ENCODE results near the gene OR2V1. TPM values are rescaled to one million over a fixed set of nuclear protein-coding genes. Genes with fewer than 3 reads are reported as not detected.
"Not testable (repeated sequence)": the region's sequence is repeated elsewhere in the genome, so short reads cannot be mapped to it uniquely, and the experiment has no call there.

The OR2V1 gene
- total RNA-seq, 1 donor from 2014 or later, result not detected

DNA sequence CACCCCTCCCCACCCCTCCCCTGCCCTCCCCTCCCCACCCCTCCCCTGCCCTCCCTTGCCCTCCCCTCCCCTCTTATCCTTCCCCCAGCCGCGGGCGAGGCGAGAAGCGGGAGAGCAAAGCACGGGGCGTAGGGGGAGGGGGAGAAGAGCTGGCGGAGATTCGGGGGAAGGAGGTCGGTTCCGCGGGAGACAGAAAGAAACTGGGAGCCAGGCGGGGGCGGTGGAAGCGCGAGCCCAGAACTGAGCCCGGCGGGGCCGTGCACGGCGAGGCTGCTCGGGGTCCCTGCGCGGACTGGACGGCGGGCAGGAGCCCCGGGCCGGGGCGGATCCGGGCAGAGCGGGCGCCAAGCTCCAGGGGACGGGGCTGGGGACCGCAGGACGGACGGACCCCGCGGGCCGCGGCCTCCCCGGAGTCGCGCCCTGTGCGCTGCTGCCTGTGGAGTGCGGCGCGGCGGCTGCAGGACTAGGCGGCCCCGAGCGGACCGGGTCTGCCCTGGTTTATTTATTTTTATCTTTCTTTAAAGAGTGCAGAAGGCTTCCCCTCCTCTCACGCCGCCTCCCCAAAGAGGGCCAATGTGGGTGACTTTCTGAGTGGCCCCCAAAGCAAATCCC, 29.8 kb downstream of the OR2V1 start:
- not testable (repeated sequence) for H3K27me3 ChIP-seq (ENCODE audit: control insufficient read depth, insufficient read depth, low read length); DNase-seq (ENCODE audit: low read depth); H3K36me3 ChIP-seq (ENCODE audit: control insufficient read depth, insufficient read depth, low read length); FAIRE-seq
- peak overlapping the region; percentile 14 for H3K4me3 ChIP-seq (ENCODE audit: low read depth, low read length)

GRCh38 chr5:181100121-181100875, 30.7 kb downstream of the OR2V1 start:
- no peak overlapping the region for H3K4me3 ChIP-seq (ENCODE audit: low read depth, low read length)
- no peak for TF ChIP-seq CTCF (IDR thresholded peaks at IDR 0.05; ENCODE audit: insufficient read depth, low read length, severe bottlenecking)
- no peak for DNase-seq (ENCODE audit: low read depth)
- no peaks in the 10 kb centered on the region for H3K36me3 ChIP-seq (ENCODE audit: control insufficient read depth, insufficient read depth, low read length)
- peaks cover 8% of the 10 kb centered on the region for H3K27me3 ChIP-seq (ENCODE audit: control insufficient read depth, insufficient read depth, low read length)
- no peak for FAIRE-seq

- no peak for TF ChIP-seq CTCF (IDR thresholded peaks at IDR 0.05; ENCODE audit: insufficient read depth, low read length, severe bottlenecking)
- peaks cover 8% of the 10 kb centered on the region for H3K27me3 ChIP-seq (ENCODE audit: control insufficient read depth, insufficient read depth, low read length)
- H3K36me3 ChIP-seq (ENCODE audit: control insufficient read depth, insufficient read depth, low read length), result no peaks in the 10 kb centered on the region
- DNase-seq (ENCODE audit: low read depth) (no peak), FAIRE-seq (no peak)
- H3K4me3 ChIP-seq (ENCODE audit: low read depth, low read length), result no peak overlapping the region
These were observed 31.3 kb downstream of the OR2V1 start for GRCh38 chr5:181099602-181100086.

DNA sequence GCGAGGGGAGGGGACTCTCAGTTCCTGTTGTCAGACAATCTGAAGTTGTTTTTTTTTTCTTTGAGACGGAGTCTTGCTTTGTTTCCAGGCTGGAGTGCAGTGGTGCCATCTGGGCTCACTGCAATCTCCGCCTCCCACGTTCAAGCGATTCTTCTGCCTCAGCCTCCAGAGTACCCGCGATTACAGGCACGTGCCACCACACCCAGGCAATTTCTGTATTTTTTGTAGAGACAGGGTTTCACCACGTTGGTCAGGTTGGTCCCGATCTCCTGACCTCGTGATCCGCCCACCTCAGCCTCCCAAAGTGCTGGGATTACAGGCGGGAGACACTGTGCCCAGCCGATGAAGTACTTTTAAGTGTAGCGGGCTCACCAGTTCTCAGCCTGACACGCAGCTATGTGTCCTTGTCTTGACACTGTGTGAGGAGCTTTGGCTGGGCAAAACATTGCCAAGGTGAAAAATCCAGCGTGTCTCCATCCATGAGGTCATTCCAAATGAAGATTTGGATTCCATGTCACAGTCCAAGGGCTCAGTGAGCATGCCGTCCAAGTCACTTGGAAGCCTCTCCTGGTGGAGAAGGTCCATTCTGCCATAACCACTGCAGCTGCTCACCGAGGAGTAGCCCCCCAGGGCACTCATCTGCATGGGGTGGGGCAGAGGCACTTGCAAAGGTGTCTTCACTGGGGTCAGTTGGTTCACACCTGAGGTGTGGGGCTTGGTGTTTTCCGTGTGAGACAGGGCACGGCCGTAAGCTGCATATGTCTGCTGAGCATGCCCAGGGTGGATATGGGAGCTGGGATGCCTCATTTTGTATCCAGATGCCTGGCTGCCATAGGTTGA, 32.0 kb downstream of the OR2V1 start:
- no peak for TF ChIP-seq CTCF (IDR thresholded peaks at IDR 0.05; ENCODE audit: insufficient read depth, low read length, severe bottlenecking)
- H3K4me3 ChIP-seq (ENCODE audit: low read depth, low read length), result no peak overlapping the region
- H3K36me3 ChIP-seq (ENCODE audit: control insufficient read depth, insufficient read depth, low read length), result no peaks in the 10 kb centered on the region
- DNase-seq (ENCODE audit: low read depth), result no peak
- no peak for FAIRE-seq
- H3K27me3 ChIP-seq (ENCODE audit: control insufficient read depth, insufficient read depth, low read length), result peaks cover 8% of the 10 kb centered on the region

- not testable (repeated sequence) for H3K36me3 ChIP-seq (ENCODE audit: control insufficient read depth, insufficient read depth, low read length); H3K27me3 ChIP-seq (ENCODE audit: control insufficient read depth, insufficient read depth, low read length); DNase-seq (ENCODE audit: low read depth); H3K4me3 ChIP-seq (ENCODE audit: low read depth, low read length); FAIRE-seq
These were observed 33.0 kb downstream of the OR2V1 start for GRCh38 chr5:181097759-181098491.

- not testable (repeated sequence) for H3K27me3 ChIP-seq (ENCODE audit: control insufficient read depth, insufficient read depth, low read length); H3K36me3 ChIP-seq (ENCODE audit: control insufficient read depth, insufficient read depth, low read length); DNase-seq (ENCODE audit: low read depth); H3K4me3 ChIP-seq (ENCODE audit: low read depth, low read length); FAIRE-seq
These were observed 33.6 kb downstream of the OR2V1 start for GRCh38 chr5:181097383-181097753.

- not testable (repeated sequence) for H3K27me3 ChIP-seq (ENCODE audit: control insufficient read depth, insufficient read depth, low read length); H3K4me3 ChIP-seq (ENCODE audit: low read depth, low read length); H3K36me3 ChIP-seq (ENCODE audit: control insufficient read depth, insufficient read depth, low read length); DNase-seq (ENCODE audit: low read depth)
- FAIRE-seq, result peak; percentile 36
These were observed 34.1 kb downstream of the OR2V1 start for GRCh38 chr5:181096721-181097382.

DNA sequence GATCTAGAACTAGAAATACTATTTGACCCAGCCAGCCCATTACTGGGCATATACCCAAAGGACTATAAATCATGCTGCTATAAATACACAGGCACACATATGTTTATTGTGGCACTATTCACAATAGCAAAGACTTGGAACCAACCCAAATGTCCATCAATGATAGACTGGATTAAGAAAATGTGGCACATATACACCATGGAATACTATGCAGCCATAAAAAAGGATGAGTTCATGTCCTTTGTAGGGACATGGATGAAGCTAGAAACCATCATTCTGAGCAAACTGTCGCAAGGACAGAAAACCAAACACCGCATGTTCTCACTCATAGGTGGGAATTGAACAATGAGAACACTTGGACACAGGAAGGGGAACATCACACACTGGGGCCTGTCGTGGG, 35.8 kb downstream of the OR2V1 start:
- not testable (repeated sequence) for H3K4me3 ChIP-seq (ENCODE audit: low read depth, low read length); FAIRE-seq; H3K27me3 ChIP-seq (ENCODE audit: control insufficient read depth, insufficient read depth, low read length); H3K36me3 ChIP-seq (ENCODE audit: control insufficient read depth, insufficient read depth, low read length); DNase-seq (ENCODE audit: low read depth)

Data from bronchial epithelial cell (primary cell).